Measurements from ENCODE around the gene DGAT2L6.

DNA sequence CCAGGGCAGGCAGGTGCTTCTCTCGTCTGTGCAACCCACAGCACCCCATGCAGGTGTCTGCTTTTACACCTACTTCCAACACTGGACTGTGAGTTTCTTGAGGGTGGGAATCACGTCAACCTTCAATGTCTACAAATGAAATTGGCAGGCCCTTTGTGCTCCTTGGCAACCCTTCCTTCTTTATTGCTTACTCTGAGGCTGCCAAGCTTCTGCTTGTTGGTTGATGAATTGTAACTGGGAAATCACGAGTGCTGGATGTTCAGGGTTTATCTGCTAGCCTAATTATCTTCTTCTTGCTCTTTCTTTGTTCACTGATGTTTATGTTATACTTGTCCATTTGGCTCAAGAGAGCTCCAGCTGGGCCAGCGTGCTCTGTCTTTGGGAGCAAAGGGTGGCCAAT is 2.5 kb upstream of the DGAT2L6 start:
- no peak for TF ChIP-seq SMC3 (conservative IDR thresholded peaks at IDR 0.05; ENCODE audit: poor library complexity)
- no peak for TF ChIP-seq TAF1 (IDR thresholded peaks at IDR 0.05; ENCODE audit: low read depth)
- TF ChIP-seq, protein P1, sequence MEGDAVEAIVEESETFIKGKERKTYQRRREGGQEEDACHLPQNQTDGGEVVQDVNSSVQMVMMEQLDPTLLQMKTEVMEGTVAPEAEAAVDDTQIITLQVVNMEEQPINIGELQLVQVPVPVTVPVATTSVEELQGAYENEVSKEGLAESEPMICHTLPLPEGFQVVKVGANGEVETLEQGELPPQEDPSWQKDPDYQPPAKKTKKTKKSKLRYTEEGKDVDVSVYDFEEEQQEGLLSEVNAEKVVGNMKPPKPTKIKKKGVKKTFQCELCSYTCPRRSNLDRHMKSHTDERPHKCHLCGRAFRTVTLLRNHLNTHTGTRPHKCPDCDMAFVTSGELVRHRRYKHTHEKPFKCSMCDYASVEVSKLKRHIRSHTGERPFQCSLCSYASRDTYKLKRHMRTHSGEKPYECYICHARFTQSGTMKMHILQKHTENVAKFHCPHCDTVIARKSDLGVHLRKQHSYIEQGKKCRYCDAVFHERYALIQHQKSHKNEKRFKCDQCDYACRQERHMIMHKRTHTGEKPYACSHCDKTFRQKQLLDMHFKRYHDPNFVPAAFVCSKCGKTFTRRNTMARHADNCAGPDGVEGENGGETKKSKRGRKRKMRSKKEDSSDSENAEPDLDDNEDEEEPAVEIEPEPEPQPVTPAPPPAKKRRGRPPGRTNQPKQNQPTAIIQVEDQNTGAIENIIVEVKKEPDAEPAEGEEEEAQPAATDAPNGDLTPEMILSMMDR (IDR thresholded peaks at IDR 0.05; ENCODE audit: poor library complexity, severe bottlenecking), result no peak
- TF ChIP-seq EP300 (conservative IDR thresholded peaks at IDR 0.05; ENCODE audit: poor library complexity, severe bottlenecking), result no peak
- no peak for TF ChIP-seq EZH2 (IDR thresholded peaks at IDR 0.05; ENCODE audit: borderline replicate concordance, insufficient read depth, low read length, poor library complexity, severe bottlenecking)
- TF ChIP-seq MXI1 (conservative IDR thresholded peaks at IDR 0.05; ENCODE audit: poor library complexity, severe bottlenecking), result no peak
- TF ChIP-seq, protein P2, sequence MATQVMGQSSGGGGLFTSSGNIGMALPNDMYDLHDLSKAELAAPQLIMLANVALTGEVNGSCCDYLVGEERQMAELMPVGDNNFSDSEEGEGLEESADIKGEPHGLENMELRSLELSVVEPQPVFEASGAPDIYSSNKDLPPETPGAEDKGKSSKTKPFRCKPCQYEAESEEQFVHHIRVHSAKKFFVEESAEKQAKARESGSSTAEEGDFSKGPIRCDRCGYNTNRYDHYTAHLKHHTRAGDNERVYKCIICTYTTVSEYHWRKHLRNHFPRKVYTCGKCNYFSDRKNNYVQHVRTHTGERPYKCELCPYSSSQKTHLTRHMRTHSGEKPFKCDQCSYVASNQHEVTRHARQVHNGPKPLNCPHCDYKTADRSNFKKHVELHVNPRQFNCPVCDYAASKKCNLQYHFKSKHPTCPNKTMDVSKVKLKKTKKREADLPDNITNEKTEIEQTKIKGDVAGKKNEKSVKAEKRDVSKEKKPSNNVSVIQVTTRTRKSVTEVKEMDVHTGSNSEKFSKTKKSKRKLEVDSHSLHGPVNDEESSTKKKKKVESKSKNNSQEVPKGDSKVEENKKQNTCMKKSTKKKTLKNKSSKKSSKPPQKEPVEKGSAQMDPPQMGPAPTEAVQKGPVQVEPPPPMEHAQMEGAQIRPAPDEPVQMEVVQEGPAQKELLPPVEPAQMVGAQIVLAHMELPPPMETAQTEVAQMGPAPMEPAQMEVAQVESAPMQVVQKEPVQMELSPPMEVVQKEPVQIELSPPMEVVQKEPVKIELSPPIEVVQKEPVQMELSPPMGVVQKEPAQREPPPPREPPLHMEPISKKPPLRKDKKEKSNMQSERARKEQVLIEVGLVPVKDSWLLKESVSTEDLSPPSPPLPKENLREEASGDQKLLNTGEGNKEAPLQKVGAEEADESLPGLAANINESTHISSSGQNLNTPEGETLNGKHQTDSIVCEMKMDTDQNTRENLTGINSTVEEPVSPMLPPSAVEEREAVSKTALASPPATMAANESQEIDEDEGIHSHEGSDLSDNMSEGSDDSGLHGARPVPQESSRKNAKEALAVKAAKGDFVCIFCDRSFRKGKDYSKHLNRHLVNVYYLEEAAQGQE (IDR thresholded peaks at IDR 0.05; ENCODE audit: borderline replicate concordance), result no peak
